ENCODE measurements around the gene DNAJC8.

Gene DNAJC8

GRCh38 chr1:28178690-28179485 is 53.9 kb downstream of the DNAJC8 start:
- H3K4me3 ChIP-seq (ENCODE audit: low read depth, low read length): no peak overlapping the region
- TF ChIP-seq CTCF (IDR thresholded peaks at IDR 0.05; ENCODE audit: borderline replicate concordance, insufficient read depth, low read depth, low read length): no peak

DNA sequence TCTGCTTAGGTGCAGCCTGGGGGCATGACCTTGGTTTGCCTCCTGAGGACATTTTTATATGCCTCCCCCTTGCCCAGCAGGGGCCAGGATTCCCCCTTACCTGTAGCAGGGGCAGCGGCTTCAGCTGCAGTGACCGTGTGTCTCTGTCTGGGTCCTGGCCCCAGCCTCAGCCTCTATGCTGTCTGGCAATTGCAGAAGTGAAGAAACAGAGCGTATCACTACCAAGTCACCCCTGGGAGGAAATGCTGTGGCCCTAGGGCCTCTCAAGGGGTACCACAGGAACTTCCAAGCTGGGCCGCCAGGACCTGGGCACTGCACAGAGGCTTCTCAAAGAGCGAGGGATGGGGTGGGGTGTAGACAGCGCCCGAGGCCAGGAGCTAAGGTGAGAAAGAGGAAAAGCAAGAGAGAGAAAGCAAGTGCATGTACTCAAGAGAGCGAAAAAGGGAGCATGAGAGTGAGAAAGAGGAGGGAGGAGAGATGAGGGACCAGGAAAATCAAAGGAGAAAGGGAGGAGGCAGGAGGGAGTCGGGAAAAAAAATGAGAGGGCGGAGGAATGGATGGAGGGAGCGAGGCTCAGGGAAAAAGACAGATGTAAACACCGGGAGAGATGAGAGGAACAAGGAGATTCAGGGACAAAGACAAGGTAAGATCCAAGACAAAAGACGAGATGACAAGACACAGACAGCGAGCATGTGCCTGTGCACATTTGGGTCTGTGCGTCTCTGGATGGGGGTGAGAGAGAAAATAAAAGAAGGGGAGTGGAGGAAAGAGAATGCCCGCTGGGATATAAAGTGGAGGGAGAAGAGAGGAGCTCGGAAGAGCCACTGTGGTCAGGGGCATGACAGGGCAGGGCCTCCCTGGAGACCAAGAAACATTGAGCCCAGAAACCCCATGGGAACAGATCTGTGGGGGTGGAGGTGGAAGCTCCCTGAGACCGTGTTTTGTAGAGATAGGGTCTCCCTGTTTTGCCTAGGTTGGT is 56.0 kb downstream of the DNAJC8 start, which contains the start of gene PTAFR:
TSS of gene PTAFR (minus strand) at position 199 of the 979 bp plus-strand sequence. CDS start 25,669 bp downstream, outside the sequence.
- no peak for TF ChIP-seq CTCF (IDR thresholded peaks at IDR 0.05; ENCODE audit: borderline replicate concordance, insufficient read depth, low read depth, low read length)
- peak within 1 kb of the TSS; percentile 62 for H3K4me3 ChIP-seq (ENCODE audit: low read depth, low read length)

DNA sequence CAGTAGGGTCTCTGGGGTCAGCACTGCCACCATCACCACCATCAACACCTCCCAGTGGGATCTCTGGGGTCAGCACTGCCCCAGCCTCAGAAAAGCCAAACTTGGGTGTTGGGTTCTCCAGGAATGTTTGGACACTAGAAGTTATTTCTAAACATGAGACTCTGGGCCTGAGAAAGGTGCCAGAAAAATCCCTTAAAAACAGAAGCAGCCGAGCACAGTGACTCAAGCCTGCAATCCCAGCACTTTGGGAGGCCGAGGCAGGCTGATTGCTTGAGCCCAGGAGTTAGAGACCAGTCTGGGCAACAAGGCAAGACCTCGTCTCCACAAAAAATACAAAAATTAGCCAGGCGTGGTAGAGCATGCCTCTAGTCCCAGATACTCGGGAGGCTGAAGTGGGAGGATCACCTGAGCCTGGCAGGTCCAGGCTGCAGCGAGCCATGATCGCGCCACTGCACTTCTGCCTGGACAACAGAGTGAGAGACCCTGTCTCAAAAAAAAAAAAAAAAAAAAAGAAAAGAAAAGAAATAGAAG is 56.8 kb downstream of the DNAJC8 start:
- H3K4me3 ChIP-seq (ENCODE audit: low read depth, low read length): peak overlapping the region; percentile 62
- TF ChIP-seq CTCF (IDR thresholded peaks at IDR 0.05; ENCODE audit: borderline replicate concordance, insufficient read depth, low read depth, low read length): no peak

DNA sequence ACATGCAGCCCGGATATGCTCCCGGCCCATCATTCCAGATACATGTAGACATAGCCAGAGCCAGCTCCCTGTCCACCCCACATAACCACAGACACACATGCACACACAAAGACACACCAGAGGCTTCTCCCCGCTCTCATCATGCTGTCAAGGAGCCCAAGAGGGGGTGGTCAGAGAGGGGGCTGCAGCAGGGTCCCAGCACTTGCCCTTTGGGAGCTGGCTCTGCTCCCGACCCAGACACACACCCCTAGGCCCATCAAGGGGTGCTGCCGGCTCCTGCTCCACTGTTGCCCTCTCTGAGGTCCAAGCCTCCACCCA is 58.9 kb downstream of the DNAJC8 start:
- TF ChIP-seq CTCF (IDR thresholded peaks at IDR 0.05; ENCODE audit: borderline replicate concordance, insufficient read depth, low read depth, low read length): no peak
- H3K4me3 ChIP-seq (ENCODE audit: low read depth, low read length): peak overlapping the region; percentile 48

GRCh38 chr1:28173151-28173979 is 59.5 kb downstream of the DNAJC8 start:
- TF ChIP-seq CTCF (IDR thresholded peaks at IDR 0.05; ENCODE audit: borderline replicate concordance, insufficient read depth, low read depth, low read length): no peak
- H3K4me3 ChIP-seq (ENCODE audit: low read depth, low read length): peak overlapping the region; percentile 48

DNA sequence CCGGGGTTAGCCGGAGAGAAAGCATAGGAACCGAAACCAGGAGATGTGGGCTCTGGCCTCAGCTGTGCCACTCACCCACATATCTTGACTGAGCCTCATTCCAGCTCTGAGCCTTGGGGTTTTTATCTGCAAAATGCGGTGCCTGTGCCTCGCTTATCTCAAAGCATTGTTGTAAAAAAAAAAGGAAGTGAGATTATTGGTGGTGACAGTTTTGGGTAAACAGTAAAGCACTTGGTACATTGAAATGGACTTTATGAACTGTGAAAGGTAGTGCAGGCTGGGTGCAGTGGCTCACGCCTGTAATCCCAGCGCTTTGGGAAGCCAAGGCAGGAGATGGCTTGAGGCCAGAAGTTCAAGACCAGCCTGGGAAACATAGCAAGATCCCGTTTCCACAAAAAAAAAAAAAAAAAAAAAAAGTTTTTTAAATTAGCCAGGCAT is 60.1 kb downstream of the DNAJC8 start:
- H3K4me3 ChIP-seq (ENCODE audit: low read depth, low read length): no peak overlapping the region
- TF ChIP-seq CTCF (IDR thresholded peaks at IDR 0.05; ENCODE audit: borderline replicate concordance, insufficient read depth, low read depth, low read length): no peak

All from GM12875 (cell line).